Inflammatory macrophage (primary cell): Measurements from ENCODE around the gene ADGRE3.

ENCODE experiments used
- DNase-seq, 2 donors: peaks; one replicate each; pipeline ENCODE4 v3.0.0-alpha.2; 2020 to 2022
- total RNA-seq, 18 experiments: gene quantifications; one replicate each; lab custom pipeline; 2026; ENCODE audit warnings: mixed read lengths in 6 of 18, inconsistent platforms in 2 of 18; lab: John Stamatoyannopoulos, UW

The ADGRE3 gene, protein sequence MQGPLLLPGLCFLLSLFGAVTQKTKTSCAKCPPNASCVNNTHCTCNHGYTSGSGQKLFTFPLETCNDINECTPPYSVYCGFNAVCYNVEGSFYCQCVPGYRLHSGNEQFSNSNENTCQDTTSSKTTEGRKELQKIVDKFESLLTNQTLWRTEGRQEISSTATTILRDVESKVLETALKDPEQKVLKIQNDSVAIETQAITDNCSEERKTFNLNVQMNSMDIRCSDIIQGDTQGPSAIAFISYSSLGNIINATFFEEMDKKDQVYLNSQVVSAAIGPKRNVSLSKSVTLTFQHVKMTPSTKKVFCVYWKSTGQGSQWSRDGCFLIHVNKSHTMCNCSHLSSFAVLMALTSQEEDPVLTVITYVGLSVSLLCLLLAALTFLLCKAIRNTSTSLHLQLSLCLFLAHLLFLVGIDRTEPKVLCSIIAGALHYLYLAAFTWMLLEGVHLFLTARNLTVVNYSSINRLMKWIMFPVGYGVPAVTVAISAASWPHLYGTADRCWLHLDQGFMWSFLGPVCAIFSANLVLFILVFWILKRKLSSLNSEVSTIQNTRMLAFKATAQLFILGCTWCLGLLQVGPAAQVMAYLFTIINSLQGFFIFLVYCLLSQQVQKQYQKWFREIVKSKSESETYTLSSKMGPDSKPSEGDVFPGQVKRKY
- 1.8 to 105 (median 25.0) reads per million in 18 experiments for total RNA-seq

DNA sequence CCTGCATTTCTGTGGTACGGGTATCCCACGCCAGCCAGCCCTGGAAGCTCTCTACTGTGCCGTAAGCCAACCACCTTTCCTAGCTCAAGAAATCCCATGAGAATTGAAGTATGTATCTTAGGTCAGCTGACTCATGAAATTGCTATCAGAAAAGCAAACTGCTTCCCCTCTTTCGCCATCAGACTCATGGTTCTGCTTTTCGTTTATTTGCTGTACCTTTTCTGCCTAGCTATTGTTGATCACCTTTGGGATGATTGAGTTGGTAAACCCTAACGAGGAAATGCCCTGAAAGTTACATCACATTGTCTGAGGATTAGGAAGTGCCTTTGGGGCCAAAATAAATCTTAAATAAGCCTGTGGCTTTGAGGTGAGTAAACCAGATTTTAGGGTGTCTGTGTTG, at the start of gene ADGRE3:
Gene ADGRE3 (minus strand): TSS at position 81 of the 400 bp plus-strand sequence. CDS start 74 bp downstream, at position 7.
- DNase-seq, result peak; percentile 70 to 73

DNA sequence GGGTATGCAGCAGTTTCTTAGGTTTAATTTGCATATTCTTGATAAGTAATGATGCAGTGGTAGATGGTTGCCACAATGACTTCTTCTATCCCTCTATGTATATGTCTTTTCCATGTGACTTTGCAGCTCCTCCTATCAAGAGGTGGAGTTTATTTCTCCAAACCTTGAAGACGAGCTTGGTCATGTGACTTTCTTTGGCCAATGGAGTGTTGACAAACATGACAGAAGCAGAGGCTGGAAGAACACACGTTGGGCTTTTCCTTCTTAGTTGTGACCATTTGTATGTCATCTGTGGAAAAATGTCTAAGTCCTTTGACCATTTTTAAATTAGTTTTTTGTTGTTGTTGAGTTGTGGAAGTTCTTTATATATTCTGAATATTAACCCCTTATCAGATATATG, 47.5 kb upstream of the ADGRE3 start:
- DNase-seq, result no peak

DNA sequence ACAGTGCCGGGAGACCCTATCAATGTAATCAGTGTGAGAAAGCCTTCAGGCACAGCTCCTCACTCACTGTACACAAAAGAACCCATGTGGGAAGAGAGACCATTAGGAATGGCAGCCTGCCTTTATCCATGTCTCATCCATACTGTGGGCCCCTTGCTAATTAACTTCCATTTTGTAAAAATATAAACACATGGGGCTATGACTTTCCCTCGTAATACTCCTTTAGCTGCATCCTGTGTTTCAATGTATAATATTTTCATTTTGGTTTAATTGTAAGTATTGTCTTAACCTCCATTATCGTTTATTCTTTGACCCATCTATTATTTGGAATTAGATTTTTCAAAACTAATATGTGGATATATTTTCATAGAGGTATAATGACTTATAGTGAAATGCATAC, 44.5 kb upstream of the ADGRE3 start:
- no peak for DNase-seq

DNA sequence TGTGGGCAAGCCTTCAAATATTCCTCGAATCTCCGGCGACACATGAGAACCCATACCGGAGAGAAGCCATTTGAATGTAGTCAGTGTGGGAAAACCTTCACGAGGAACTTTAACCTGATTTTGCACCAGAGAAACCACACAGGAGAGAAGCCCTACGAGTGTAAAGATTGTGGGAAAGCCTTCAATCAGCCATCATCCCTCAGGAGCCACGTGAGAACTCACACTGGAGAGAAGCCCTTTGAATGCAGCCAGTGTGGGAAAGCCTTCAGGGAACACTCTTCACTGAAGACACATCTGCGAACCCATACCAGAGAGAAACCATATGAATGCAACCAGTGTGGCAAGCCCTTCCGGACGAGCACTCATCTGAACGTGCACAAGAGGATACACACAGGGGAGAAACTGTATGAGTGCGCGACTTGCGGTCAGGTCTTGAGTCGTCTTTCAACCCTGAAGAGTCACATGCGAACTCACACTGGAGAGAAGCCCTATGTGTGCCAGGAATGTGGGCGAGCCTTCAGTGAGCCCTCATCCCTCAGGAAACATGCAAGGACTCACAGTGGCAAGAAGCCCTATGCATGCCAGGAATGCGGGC, 44.0 kb upstream of the ADGRE3 start:
- DNase-seq, result no peak

DNA sequence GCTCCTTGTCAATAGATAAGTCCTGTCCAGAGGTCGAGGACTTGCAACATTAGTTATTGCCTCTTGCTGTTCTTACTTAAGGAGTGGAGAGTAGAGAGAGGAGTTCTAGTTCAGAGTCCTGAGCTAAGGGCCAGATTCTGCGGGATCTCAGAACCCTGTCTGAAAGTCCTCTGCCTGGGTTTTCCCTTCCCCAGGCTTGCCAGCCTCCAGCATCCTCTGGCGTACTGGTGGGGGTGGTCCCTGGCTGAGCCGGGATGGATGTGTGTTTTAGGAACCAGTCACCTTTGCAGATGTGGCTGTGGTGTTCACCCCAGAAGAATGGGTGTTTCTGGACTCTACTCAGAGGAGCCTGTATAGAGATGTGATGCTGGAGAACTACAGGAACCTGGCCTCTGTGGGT, 41.2 kb upstream of the ADGRE3 start:
- no peak for DNase-seq

DNA sequence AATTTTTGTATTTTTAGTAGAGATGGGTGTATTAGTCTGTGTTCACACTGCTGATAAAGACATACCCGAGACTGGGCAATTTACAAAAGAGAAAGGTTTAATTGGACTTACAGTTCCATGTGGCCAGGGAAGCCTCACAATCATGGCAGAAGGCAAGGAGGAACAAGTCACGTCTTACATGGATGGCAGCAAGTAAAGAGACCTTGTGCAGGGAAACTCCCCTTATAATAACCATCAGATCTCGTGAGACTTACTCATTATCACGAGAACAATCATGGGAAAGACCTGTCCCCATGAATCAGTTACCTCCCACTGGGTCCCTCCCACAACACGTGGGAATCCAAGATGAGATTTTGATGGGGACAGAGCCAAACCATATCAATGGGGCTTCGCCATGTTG, 29.8 kb upstream of the ADGRE3 start:
- DNase-seq, result no peak

DNA sequence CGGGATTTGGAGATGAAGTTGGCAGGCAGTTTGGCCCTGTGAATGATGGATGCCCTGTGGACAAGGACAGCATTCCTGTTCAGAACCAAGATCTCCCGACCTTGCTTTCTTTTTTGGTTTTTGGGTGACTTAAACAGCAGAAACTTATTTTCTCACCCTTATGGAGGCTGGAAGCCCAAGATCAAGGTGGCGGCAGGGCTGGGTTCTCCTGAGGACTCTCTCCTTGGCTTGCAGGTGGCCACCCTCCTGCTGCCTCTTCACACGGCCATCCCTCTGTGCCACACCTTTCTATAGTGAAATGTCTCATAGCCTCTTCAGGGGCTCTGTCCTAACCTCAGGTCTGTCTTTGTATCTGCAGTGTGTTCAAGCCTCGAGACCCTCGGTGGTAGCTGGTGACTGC, 29.2 kb upstream of the ADGRE3 start:
- no peak for DNase-seq

DNA sequence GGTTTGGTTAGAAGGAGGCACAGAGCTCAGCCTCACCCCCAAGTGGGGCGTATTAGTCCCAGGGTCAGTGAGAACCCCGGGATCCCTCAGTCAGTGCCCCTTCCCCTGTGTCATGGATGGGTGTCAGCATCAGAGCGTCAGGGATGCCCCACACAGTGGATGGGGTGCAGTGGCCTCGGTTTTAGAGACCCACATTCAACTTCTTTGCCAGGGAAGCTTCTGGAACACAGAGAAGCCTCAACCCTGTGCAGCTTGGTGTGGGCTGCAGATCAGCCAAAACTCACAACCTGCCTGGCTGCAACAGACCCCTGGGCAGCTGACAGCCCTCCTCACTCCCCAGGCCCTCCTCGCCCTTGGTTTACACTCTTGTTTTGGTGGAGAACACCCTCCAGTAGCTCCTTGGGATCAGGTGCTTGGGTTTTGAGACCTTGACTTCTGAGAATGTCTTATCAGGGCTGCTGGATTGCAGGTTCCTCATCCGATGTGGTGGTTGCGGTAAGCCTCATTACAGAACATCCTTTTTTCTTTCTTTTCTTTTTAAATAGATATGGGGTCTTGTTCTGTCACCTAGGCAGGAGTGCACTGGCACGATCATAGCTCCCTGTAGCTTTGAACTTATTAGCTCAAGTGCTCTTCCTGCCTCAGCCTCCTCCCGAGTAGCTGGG, 26.2 kb upstream of the ADGRE3 start:
- DNase-seq, result no peak

DNA sequence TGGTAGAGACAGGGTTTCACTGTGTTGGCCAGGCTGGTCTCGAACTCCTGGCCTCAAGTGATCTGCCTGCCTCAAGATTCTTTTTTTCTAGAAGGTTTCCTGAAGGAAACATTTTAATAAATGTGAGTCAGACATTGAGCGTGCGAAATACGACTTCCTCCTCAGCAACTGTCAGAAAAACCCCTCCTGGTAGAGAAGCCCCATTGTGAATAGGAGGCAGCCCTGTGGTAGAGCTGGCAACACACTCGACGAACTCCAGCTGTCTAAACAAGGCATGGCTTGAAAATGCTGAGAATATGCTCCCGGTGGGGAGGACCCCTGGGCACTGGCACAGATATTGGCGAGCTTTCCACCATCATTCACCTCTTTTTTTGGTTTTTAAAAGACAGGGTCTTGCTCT, 25.0 kb upstream of the ADGRE3 start:
- no peak for DNase-seq

DNA sequence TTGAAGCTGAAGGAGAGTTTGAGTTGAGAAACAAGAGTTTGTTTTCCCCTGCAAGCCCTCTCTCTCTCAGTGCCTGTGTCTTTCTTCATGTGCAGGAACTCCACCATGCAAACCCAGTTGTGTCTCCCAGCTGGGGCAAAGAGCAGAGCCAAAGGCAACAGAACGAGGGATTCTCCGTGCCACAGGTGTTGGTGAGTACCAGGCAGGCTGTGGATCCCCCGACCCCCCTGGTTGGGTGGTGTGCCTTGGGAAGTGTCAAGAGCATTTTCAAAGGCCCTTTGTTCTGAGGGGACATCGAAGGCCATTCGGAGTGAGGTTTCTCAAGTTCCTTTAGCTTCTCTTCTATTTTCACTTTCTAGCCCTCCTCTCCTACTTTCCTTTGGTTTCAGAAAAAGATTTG, 20.8 kb upstream of the ADGRE3 start:
- no peak for DNase-seq

DNA sequence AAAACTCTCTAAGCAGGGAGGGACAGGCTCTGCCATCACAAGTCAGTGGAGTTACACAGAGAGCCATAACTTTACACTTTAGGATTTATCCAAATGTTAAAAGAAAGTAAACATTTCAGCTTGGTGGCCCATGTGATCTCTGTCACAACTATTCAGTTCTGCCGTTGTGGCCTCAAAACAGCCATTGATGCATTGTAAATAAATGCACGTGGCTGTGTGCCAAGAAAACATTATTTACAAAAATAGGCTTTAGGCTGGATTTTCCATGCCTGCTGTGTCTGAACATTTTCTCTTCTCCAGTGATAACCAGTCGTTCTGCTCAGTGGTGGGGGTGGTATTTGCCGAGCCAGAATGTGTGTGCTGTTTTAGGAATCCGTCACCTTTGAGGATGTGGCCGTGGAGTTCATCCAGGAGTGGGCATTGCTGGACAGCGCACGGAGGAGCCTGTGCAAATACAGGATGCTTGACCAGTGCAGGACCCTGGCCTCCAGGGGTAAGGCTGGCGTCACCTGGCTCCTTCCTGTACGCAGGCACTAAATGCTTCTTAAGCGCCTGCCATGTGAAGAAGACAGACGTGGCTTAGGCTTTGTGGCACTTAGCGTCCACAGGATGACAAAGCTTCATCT, 20.1 kb upstream of the ADGRE3 start:
- no peak for DNase-seq

DNA sequence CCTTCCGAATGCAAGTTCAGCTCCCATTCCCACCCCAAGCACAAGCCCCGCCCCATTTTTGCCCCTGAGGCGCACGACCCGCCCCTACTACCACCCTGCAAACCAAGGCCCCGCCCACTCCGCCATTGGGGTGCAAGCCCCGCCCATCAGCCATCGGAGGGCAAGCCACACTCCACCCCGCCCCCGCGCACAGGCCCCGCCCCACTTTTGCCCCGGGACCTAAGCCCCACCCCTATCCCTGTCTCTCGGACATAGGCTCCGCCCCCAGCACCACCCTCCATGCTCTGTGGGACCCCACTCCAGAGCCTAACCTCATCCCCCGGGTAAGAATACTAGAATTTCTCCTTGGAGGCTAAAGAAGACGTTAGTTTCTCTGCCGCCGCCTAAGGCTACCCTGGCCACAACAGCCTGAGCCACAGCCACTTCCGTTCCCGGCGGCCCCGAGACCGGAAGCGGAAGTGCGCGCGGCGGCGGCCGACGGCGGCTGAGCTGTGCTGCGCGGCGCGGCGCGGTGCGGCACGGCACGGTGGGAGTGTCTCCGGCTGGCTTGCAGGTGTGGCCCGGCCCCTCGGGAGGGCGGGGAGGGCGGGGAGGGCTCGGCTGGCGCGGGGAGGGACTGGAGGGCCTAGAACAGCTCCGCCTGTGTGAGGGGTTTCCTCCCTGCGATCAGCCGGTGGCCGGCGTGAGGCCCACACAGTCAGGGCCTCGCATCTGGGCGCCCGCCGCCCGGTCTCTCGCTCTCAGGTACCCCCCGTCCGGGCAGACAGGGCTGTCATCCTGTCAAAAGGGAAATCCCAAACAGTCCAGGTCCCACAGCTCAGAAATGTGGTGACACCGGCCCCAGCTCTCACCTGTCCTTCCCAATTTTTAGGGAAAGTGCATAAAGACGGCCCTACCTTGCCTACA, 15.2 kb upstream of the ADGRE3 start, which contains the start of gene ZNF333:
Gene ZNF333 (plus strand): TSS at position 451 of the 906 bp plus-strand sequence. CDS start 3,444 bp downstream, outside the sequence.
- DNase-seq, result peak; percentile 94 to 96

DNA sequence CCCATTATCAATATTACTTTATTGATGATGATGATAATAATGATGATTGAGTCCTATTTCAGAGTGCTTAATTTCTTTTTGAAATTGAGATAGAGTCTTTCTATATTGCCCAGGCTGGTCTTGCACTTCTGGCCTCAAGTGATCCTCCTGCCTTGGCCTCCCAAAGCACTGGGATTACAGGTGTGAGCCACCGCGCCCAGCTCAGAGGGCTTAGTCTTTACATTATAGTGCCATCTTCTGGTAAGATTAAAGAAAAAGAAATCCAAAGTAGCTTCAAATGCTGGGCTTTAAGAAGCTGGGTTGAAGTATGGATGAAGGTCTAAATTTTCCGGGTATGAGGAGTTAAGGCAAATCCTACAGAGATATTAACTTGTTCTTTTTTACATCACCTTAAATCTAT, 11.8 kb upstream of the ADGRE3 start:
- peak; percentile 25 to 51 for DNase-seq

DNA sequence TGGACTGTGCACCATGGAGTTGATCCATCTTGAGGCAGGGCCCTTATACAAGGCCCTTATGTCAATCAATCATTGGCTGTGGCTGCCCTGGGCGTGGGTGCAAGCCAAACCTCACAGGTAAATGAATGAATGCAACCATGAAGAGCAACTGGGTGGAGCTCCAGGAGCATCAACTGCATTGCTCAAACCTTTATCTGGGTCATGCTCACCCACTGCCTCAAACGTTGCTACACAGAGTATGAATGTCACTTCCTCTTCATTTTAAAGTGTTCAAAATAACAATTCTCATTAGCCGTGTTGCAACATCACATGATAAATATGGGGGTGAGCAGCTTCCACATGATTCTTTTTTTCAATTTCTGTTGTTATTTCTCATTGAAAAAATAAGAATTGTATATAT, 8.8 kb upstream of the ADGRE3 start:
- peak; percentile 93 to 97 for DNase-seq

DNA sequence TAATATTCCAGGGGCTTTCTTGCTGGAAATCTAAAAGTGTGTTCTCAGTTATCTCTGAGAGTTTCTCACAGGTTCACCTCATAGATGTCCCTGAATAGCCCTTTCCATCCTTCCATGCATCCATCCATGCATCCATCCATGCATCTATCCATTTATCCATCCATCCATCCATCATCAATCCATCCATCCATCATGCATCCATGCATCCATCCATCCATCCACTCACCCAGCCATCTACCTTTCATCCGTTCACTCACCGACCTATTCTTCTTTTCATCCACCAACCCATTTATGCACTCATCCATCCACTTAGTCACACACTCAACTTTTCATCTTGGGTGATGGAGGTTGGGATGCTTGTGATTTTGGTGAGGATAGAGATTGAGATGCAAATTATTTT, 7.4 kb upstream of the ADGRE3 start:
- no peak for DNase-seq

DNA sequence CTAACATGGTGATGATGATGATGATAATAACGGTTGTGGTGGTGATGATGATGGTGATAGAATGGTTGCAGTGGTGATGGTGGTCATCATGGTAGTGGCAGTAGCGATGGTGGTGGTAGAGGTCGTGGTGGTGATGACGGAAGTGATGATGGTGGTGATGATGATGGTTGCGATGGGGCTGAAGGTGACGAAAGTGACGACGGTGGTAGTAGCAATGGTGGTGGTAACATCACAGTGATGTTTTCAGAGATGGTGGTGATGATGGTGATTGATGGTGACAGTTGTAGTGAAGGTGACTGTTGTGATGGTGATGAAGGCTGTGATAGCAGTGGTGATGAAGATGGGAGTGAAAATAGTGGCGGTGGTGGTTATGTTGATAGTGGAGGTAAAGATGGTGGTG, 3.6 kb upstream of the ADGRE3 start:
- DNase-seq, result no peak

DNA sequence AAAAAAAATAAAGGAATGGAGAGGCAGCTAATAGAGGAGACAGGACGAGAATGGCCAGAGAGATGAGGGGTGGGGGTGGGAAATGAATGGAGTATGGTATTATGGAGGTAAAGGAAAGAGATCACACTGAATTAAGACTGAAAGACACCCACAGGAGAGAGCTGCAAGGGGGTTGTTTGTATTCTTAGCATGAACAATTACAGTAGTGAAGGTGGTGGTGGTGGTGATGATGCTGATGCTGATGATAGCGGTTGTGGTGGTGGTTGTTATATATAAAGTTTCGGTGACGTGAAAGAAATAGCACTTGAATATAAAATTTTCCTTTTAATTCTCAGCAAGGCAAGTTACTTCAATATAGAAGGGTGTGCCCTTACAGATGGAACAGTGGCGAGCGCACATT, 2.8 kb upstream of the ADGRE3 start:
- DNase-seq, result no peak

DNA sequence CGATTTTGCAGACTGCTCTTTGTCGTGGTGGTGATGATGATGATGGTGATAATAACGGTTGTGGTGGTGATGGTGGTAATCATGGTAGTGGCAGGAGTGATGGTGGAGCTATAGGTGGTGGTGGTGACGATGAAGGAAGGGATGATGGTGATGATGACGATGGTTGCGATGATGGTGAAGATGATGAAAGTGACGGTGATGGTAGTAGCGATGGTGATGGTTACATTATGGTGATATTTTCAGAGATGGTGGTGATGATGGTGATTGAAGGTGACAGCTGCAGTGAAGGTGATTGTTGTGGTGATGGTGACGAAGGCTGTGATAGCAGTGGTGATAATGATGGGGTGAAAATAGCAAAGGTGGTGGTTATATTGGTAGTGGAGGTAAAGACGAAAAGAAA, 2.1 kb upstream of the ADGRE3 start:
- no peak for DNase-seq

DNA sequence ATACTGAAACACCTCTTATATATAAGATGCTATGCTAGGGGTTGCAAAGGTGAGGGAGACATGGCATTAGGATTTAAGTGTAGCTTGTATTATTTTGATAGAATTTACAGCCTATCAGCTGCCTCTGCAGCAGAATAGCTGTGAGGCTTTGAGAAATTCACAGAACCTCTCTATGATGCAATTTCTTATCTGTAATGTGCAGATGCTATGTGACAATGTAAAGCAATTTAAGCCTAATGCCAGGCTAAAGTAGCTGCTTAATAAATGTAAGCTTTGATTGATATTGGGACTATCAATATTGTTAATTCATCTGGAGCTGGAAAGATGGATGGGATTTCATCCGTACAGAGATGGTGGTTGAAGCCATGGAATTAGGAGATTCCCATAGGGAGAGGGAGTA, 1.6 kb downstream of the ADGRE3 start:
- DNase-seq, result peak in 1 of 2 donors; percentile 22

DNA sequence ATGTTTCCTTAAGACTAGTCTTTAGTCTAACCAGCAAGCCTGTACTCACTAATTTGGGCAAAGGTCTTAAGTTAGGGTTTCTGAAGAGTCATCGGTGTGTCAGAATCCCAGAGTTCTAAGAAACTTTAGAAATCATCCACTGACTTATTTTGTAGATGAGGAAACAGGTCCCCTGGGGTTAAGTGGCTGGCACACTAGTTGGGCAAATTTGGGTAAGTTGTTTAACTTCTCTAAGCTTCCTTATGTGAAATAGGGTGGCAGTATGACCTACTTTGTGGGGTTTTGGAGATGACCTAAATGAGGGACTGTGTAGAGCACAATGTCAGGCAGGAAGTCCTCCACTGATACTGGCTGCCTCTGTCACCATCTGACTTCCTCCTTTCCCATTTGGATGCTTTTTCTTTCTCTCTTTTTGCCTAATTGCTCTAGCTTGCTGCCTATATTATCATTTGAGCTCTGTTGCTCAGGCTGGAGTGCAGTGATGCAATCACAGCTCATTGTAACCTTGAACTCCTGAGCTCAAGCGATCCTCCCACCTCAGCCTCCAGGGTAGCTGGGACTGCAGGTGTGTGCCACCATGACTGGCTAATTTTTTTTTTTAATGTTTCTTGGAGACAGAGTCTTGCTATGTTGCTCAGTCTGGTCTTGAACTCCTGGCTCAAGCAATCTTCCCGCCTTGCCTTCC, 2.3 kb downstream of the ADGRE3 start:
- peak; percentile 92 to 98 for DNase-seq

DNA sequence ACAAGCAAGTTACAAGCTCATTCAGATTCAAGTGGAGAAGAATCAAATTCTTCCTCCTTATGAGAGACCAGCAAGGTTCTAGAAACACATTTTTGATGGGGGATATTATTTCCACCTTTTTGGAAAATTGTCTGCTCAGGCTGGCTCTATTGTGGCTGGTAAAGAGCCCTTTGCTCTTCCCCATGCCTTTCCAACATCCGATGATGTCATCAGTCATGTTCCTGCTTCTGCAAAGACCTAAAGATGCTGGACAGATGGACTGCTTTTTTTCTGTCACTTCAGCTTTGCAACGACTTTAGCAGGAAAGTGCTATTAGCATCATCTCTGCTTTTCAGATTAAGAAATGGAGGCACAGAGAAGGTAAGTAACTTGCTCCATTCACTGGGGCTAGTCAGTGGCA, 4.2 kb downstream of the ADGRE3 start:
- DNase-seq, result peak in 1 of 2 donors; percentile 36
